HUES48 (cell line): ENCODE measurements around the gene NKX6-1.
A peak's percentile ranks its signal among the peaks of the same experiment; 100 is the strongest.

Experiments used
- H3K27ac ChIP-seq: one replicate; pipeline ENCODE4 v1.7.0; 2013; ENCODE audit warnings: low read depth, low read length, inconsistent platforms
- H3K27me3 ChIP-seq: 2 replicates; pipeline ENCODE4 v1.6.1; 2013; ENCODE audit warnings: mild to moderate bottlenecking, low read length; ENCODE audit not compliant: control insufficient read depth, insufficient read depth
- H3K36me3 ChIP-seq: 2 replicates; pipeline ENCODE4 v1.6.1; 2013; ENCODE audit warnings: low read length; ENCODE audit not compliant: control insufficient read depth, insufficient read depth
- H3K4me1 ChIP-seq: 2 replicates; pipeline ENCODE4 v1.6.1; 2013; ENCODE audit warnings: mild to moderate bottlenecking, low read length; ENCODE audit not compliant: control insufficient read depth, insufficient read depth
- H3K4me3 ChIP-seq: 2 replicates; pipeline ENCODE4 v1.5.1; 2013; ENCODE audit warnings: mild to moderate bottlenecking, low read depth, low read length
- H3K9ac ChIP-seq: 2 replicates; pipeline ENCODE4 v1.6.1; 2013; ENCODE audit warnings: mild to moderate bottlenecking, low read depth, low read length, moderate library complexity
- H3K9me3 ChIP-seq: 2 replicates; pipeline ENCODE4 v1.6.1; 2013; ENCODE audit warnings: low read length; ENCODE audit not compliant: control insufficient read depth, insufficient read depth

NKX6-1 gene

DNA sequence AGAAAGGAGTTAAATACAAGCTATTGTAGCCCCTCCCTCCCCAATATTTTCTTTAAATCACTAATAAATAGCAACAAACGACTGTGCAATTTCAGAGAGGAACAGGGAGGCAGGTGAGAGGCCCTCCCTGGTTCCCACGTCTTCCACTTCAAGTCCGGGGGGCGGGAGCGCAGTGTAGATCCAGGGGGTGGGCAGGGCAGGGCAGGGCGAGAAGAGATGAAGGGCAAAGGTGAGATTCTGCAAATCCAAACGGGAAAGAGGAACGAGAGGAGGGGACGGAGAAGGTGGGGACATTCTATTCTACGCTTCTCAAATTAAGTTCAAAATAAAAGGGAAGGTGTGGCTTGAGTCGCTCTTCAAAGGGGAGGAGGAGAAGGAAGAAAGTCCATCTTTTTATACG lies 6.8 kb downstream of the NKX6-1 start:
- H3K9me3 ChIP-seq, result no peaks in the 10 kb centered on the region
- peaks cover 41% of the 10 kb centered on the region for H3K4me1 ChIP-seq
- peaks cover 100% of the 10 kb centered on the region for H3K27me3 ChIP-seq
- H3K36me3 ChIP-seq, result no peaks in the 10 kb centered on the region
- no peak overlapping the region for H3K9ac ChIP-seq
- peak overlapping the region; percentile 53 for H3K4me3 ChIP-seq
- no peak overlapping the region for H3K27ac ChIP-seq

DNA sequence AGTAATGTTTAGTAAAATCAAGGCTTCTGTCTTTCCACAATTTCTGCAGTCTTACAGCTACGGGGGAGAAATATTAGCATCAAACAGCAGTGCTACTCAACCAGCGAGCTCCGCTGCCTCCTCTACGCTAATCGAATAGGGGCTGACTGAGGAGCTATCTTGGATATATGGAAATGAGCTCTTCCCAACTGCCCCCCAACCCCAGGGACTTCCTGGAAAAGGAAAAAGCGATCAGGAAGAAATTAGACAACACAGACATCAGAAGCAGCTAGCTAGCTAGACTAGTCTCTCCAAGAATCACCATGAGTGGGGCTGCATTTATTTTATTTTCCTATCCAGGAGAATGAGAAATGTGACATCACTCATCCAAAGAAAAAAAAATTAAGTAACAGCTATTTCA lies 7.6 kb downstream of the NKX6-1 start:
- H3K4me1 ChIP-seq, result peaks cover 34% of the 10 kb centered on the region
- H3K27ac ChIP-seq, result no peak overlapping the region
- peaks cover 100% of the 10 kb centered on the region for H3K27me3 ChIP-seq
- no peaks in the 10 kb centered on the region for H3K9me3 ChIP-seq
- no peaks in the 10 kb centered on the region for H3K36me3 ChIP-seq
- H3K9ac ChIP-seq, result no peak overlapping the region
- no peak overlapping the region for H3K4me3 ChIP-seq

DNA sequence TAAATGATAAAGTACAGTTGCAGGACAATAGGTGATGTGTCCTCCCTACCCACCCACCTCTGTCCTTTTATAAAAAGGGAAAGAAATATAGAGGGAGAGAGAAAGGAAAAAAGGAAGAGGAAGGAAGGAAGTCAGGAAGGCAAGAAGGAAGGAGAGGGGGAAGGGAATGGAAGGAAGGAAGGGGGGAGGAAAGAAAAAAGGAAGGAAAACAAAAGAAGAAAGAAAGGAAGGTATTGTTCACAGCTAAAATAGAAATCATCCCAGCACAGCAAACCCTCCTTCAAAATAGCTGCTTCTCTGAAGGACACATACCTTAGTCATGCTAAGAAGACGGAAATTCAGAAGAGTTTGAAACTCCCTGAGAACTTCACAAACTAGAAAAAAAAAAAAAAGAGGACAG lies 8.4 kb downstream of the NKX6-1 start:
- peaks cover 29% of the 10 kb centered on the region for H3K4me1 ChIP-seq
- peaks cover 100% of the 10 kb centered on the region for H3K27me3 ChIP-seq
- H3K4me3 ChIP-seq, result no peak overlapping the region
- no peaks in the 10 kb centered on the region for H3K36me3 ChIP-seq
- H3K9me3 ChIP-seq, result no peaks in the 10 kb centered on the region
- no peak overlapping the region for H3K27ac ChIP-seq
- H3K9ac ChIP-seq, result no peak overlapping the region

DNA sequence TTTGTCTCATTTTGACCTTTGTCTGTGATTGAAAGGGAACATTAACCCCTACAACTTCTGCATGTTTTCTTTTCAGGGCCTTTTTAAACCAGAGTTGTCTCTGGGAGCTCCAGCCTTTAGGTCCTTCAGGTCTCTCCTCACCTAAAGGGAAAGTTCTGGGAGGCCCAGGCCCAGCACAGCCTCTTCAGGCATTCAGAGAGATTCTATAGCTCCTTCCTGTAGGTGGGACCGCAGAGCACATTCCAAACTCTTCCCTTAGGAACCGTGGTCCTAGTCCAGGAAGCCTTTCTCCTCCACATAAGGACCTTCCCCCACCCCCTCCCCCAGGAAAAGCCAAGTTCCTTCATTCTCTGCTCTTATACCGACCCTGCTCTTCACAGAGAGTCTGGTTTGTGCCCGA lies 14.9 kb downstream of the NKX6-1 start:
- no peak overlapping the region for H3K4me3 ChIP-seq

DNA sequence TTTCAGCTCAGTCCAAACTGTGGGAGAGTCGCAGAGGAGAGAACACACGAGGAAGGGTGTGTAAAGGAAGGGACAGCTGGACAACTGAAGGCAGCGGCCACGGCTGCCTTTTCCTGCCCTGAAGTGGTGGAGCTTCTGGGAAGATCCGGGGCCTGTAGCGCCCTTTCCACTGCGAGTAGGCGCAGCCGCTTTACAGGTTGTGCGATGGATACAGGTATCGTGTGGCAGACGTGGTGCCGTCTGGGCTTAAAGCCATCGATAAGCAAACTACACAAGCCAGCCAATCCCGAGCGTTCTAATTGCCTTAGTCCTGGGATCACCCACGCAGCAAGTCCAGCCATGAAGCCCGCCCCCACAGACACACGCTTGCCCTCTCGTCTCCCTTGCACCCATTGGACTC lies 15.4 kb downstream of the NKX6-1 start:
- Histone ChIP-seq H3K9me3 (no peaks in the 10 kb centered on the region), H3K4me1 (peaks cover 11% of the 10 kb centered on the region), H3K27ac (no peak overlapping the region), H3K36me3 (no peaks in the 10 kb centered on the region), H3K4me3 (no peak overlapping the region), H3K9ac (no peak overlapping the region), H3K27me3 (peaks cover 100% of the 10 kb centered on the region)

More for the DNA sequence above, 14.9 kb downstream of the NKX6-1 start:
- peaks cover 11% of the 10 kb centered on the region for H3K4me1 ChIP-seq
- H3K27ac ChIP-seq, result no peak overlapping the region
- H3K9me3 ChIP-seq, result no peaks in the 10 kb centered on the region
- H3K36me3 ChIP-seq, result no peaks in the 10 kb centered on the region
- H3K9ac ChIP-seq, result no peak overlapping the region
- H3K27me3 ChIP-seq, result peaks cover 100% of the 10 kb centered on the region

DNA sequence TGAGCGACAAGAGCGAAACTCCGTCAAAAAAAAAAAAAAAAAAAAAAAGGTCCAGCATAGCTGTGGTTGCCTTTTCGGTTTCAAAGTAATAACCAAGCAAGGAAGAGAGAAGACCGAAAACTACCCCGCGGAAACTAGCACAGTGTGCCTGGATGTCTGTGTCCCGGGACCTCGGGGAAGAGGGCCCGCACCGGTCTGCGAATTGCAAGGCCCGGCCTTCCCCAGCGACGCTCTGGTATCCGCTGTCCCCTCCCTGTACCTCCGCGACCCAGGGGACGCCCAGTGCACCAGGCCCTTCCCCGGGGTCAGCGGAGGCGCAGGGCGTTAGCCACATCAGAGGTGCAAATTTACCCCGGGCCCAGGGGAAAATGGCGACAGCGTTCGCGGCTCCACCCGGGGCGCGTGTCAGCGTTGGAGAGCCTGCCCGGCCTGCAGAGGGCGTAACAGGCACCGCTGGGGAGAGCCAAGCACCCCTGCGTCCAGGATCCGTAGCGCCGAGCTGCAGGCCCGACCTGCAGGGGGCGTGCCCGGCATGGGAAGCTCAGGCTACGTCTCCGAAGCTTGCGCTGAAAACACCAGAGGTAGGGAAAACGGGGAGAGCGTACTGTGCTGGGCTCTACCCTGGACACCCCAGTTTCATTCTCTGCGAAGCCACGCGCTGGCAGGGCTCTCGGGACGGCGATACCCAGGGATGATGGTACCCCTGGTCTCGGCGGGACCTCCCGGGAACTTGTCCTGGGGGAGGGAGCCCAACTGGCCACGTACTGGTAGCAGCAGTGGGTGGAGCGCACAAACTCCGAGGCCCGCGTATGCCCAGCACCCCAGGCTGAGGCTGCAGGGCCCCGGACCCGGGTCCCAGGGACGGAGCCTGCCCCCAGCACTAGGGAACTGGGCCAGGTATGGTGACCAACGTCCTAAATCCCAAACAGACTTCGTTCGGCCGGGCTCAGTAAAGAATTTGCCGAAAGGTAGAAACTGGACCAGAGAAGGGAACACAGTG lies 16.2 kb downstream of the NKX6-1 start:
- Histone ChIP-seq H3K27ac (no peak overlapping the region), H3K27me3 (peaks cover 99% of the 10 kb centered on the region), H3K9ac (no peak overlapping the region), H3K4me1 (peaks cover 11% of the 10 kb centered on the region), H3K36me3 (no peaks in the 10 kb centered on the region), H3K4me3 (peak overlapping the region; percentile 44; the same call in 1 of the 2 replicates), H3K9me3 (no peaks in the 10 kb centered on the region)

DNA sequence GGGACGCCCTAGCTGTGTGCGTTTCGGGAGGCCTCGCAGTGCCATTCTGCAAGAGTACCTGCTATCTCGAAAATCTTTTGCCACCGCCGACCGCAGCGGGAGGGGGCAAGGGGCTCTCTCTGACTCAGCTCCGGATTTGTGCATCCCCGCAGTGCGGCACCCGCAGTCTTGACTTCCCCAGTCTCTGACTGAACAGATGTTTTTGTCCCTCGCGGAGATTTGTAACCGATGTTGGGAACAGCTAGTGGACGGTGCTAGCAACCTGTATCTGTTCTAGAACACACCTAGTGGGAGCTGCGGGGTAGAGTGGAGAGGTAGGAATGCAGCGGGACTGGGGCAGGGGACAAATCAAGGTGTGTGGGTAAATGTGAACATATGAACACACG lies 17.2 kb downstream of the NKX6-1 start:
- Histone ChIP-seq H3K27me3 (peaks cover 92% of the 10 kb centered on the region), H3K4me1 (peaks cover 11% of the 10 kb centered on the region), H3K9me3 (no peaks in the 10 kb centered on the region), H3K4me3 (peak overlapping the region; percentile 27; the same call in 1 of the 2 replicates), H3K9ac (no peak overlapping the region), H3K36me3 (no peaks in the 10 kb centered on the region), H3K27ac (no peak overlapping the region)

DNA sequence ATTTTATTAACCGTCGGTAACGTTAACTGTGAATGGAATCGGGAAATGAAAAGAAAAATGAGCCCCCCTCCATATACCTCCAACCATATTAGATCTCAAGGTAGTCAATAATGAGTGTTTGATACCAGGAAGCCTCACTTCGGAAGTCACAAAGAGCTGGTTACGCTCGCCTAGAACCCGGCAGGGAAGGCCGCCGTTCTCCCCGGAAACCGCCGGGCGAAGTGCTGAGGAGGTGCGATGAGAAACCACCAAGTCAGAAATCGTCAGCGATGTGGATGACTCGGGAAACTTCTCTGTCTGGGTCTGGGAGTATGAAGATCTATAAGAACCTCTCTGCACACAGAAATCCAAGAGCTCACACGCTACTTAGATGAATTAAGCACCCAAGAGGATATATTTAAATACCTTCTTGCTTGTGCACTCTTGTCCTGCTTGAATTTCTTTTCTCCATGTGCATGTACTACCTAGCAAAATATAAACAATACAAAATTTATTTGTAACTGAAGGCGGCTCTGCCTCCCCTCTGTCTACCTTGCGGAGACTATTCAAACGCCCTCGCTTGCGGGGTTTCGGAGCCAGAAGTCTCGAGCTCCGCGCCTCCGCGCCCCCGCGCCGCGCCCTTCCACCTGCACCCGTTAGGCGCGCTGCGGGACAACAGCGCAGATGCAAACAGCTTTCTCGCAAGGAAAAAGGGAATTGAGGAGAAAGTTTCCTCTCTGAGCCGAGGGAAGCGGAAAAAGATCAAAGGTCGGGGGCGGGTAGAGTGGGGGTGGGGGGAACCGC lies 17.8 kb downstream of the NKX6-1 start:
- Histone ChIP-seq H3K4me3 (peak overlapping the region; percentile 40), H3K27ac (no peak overlapping the region), H3K36me3 (no peaks in the 10 kb centered on the region), H3K9ac (no peak overlapping the region), H3K9me3 (no peaks in the 10 kb centered on the region), H3K4me1 (peaks cover 11% of the 10 kb centered on the region), H3K27me3 (peaks cover 87% of the 10 kb centered on the region)

DNA sequence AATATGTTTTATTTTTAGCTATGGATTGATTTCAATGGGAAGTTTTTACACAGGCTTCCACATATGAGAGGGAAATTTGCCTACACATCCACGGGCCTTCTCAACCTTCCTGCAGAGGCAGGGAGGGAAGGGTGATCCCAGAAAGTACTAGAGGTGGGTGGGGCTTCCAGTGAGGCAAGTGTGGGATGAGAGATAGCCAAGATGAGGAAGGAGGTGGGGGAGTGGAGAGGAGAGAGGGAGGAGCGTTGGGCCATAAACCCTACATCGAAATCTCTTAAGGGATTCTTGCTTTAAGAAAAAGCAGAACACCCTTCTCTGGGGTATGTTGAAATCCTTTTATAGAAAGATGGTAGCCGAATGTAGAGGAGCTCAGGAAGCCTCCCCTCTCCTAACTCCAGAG lies 19.0 kb downstream of the NKX6-1 start:
- H3K4me1 ChIP-seq, result peaks cover 11% of the 10 kb centered on the region
- H3K27me3 ChIP-seq, result peaks cover 75% of the 10 kb centered on the region
- H3K9ac ChIP-seq, result no peak overlapping the region

DNA sequence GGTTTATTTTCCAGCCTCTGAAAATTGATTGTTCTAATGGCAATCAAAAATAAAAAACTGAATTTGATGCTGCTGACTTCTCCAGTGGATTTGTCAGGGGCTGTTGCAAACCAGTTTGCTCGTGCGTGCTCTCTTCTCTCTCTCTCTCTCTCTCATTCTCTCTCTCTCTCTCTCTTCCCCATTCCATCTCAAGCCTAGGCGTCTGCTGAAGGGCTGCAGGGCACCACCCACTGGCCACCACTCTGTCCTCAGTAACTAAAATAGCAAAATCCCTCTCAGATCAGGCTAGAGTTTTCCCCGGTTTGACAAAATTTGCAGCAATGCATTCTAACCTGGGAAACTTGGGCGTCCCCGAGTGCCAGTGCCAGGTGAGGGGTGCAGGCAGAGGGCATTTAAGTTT lies 19.4 kb downstream of the NKX6-1 start:
- H3K9me3 ChIP-seq, result no peaks in the 10 kb centered on the region
- H3K4me1 ChIP-seq, result peaks cover 11% of the 10 kb centered on the region
- no peaks in the 10 kb centered on the region for H3K36me3 ChIP-seq
- H3K9ac ChIP-seq, result no peak overlapping the region
- H3K27me3 ChIP-seq, result peaks cover 70% of the 10 kb centered on the region
- H3K27ac ChIP-seq, result no peak overlapping the region
- H3K4me3 ChIP-seq, result no peak overlapping the region

More for the DNA sequence above, 19.0 kb downstream of the NKX6-1 start:
- Histone ChIP-seq H3K9me3 (no peaks in the 10 kb centered on the region), H3K27ac (no peak overlapping the region), H3K4me3 (no peak overlapping the region), H3K36me3 (no peaks in the 10 kb centered on the region)

DNA sequence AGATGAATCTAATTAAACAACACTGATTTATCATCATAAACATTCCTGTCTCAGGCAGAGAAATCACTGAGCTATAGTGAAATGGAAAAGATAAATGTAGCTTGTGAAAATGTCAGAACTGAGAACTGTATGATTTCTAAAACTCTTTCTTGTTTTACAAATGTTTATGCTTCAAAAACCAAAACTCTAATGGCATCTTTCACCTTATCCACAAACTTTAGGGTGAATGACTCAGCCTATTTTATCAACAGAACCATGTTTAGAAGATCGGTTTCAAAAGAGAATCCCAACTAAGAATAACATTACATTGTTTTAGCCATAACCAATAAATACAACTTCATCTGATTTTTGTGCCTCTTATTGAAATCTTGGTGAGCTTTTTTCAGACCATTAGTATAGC lies 21.4 kb downstream of the NKX6-1 start:
- H3K9me3 ChIP-seq, result no peaks in the 10 kb centered on the region
- no peak overlapping the region for H3K9ac ChIP-seq
- peaks cover 51% of the 10 kb centered on the region for H3K27me3 ChIP-seq
- no peak overlapping the region for H3K4me3 ChIP-seq
- no peak overlapping the region for H3K27ac ChIP-seq
- peaks cover 7% of the 10 kb centered on the region for H3K4me1 ChIP-seq
- H3K36me3 ChIP-seq, result no peaks in the 10 kb centered on the region
